Glutamatergic neuron (in vitro differentiated cells): ENCODE data around the gene HMGN5. TPM values are rescaled to one million over a fixed set of nuclear protein-coding genes. Genes with fewer than 3 reads are reported as not detected.

ENCODE experiments used
- DNase-seq: peaks from one replicate; pipeline ENCODE4 v3.0.0; 2022
- H3K27ac Mint-ChIP-seq: one replicate; pipeline ENCODE4 v1.8.0; 2020; ENCODE audit warnings: mild to moderate bottlenecking, mixed read lengths, inconsistent platforms; ENCODE audit not compliant: unreplicated experiment
- H3K27me3 Mint-ChIP-seq: one replicate; pipeline ENCODE4 v1.8.0; 2020; ENCODE audit warnings: mild to moderate bottlenecking, moderate library complexity, mixed read lengths, inconsistent platforms; ENCODE audit not compliant: unreplicated experiment
- H3K36me3 Mint-ChIP-seq: one replicate; pipeline ENCODE4 v1.8.0; 2020; ENCODE audit warnings: mild to moderate bottlenecking, mixed read lengths, inconsistent platforms; ENCODE audit not compliant: unreplicated experiment
- H3K4me1 Mint-ChIP-seq: one replicate; pipeline ENCODE4 v1.8.0; 2020; ENCODE audit warnings: mild to moderate bottlenecking, low read depth, mixed read lengths, inconsistent platforms; ENCODE audit not compliant: unreplicated experiment
- H3K4me3 Mint-ChIP-seq: one replicate; pipeline ENCODE4 v1.8.0; 2020; ENCODE audit warnings: mild to moderate bottlenecking, mixed read lengths, inconsistent platforms; ENCODE audit not compliant: unreplicated experiment
- H3K9me3 Mint-ChIP-seq: one replicate; pipeline ENCODE4 v1.8.0; 2020; ENCODE audit warnings: mild to moderate bottlenecking, moderate library complexity, mixed read lengths, inconsistent platforms; ENCODE audit not compliant: unreplicated experiment
- total RNA-seq: library from RNA; stranded (reverse); fragmentation: NEBNext Ultra II Directional; extraction: Animal tissue kit (Norgen Biotek cat#: 25700); gene quantifications from one replicate; pipeline ENCODE4 v1.2.1, GENCODE V29; 2021; ENCODE audit not compliant: unreplicated experiment
- TF ChIP-seq, protein P1 (sequence below): fragments of 200-600 bp; sonication (generic); IDR thresholded peaks from one replicate; pipeline ENCODE4 v1.5.0; 2021; ENCODE audit not compliant: partially characterized antibody, unreplicated experiment

HMGN5 gene
- total RNA-seq, 1 donor from 2014 or later, result 2.9 TPM

DNA sequence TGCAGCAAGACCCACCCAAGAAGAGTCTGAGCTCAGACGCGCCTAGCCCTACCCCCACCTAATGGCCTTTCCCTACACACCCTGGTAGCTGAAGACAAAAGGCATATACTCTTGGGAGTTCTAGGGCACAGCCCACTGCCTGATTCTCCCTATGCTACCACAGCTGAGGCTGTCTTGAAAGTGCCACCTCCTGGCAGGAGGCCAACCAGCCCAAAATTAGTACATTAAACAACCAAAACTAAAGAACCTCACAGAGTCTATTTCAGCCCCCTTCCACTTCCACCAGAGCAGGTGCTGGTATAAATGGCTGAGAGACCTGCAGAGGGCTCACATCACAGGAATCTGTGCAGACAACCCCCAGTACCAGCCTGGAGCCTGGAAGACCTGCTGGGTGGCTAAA lies 119.1 kb downstream of the HMGN5 start:
- no peak overlapping the region for H3K27ac Mint-ChIP-seq
- TF ChIP-seq, protein P1, sequence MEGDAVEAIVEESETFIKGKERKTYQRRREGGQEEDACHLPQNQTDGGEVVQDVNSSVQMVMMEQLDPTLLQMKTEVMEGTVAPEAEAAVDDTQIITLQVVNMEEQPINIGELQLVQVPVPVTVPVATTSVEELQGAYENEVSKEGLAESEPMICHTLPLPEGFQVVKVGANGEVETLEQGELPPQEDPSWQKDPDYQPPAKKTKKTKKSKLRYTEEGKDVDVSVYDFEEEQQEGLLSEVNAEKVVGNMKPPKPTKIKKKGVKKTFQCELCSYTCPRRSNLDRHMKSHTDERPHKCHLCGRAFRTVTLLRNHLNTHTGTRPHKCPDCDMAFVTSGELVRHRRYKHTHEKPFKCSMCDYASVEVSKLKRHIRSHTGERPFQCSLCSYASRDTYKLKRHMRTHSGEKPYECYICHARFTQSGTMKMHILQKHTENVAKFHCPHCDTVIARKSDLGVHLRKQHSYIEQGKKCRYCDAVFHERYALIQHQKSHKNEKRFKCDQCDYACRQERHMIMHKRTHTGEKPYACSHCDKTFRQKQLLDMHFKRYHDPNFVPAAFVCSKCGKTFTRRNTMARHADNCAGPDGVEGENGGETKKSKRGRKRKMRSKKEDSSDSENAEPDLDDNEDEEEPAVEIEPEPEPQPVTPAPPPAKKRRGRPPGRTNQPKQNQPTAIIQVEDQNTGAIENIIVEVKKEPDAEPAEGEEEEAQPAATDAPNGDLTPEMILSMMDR, result no peak
- H3K4me3 Mint-ChIP-seq, result no peak overlapping the region
- no peaks in the 10 kb centered on the region for H3K4me1 Mint-ChIP-seq
- H3K27me3 Mint-ChIP-seq, result no peaks in the 10 kb centered on the region
- peaks cover 1% of the 10 kb centered on the region for H3K9me3 Mint-ChIP-seq
- H3K36me3 Mint-ChIP-seq, result no peaks in the 10 kb centered on the region
- DNase-seq, result no peak

Other genes starting within 250 kb of the HMGN5 start
- gene SH3BGRL, start 189 bp upstream of the HMGN5 start, total RNA-seq, result 51.4 TPM